GM12878 (cell line): ENCODE data around the gene RCE1. TPM values are rescaled to one million over a fixed set of nuclear protein-coding genes. Genes with fewer than 3 reads are reported as not detected.

Source experiments
- ATAC-seq: fragments of 200-7000 bp; cut with Tn5 transposase; 3 replicates; pipeline ENCODE4 v1.9.1; 2020; ENCODE audit warnings: mild to moderate bottlenecking, moderate library complexity
- BruUV-seq: library from RNA; stranded (reverse); fragments of 400-500 nt; replicated peaks from 2 replicates; lab custom pipeline; 2021; lab: Mats Ljungman, UMichigan
- CTCF ChIA-PET: fragments of 300-600 bp; sonication (Branson Sonifier 250); formaldehyde crosslinking; extraction: SDS; loops from one replicate; lab custom pipeline; 2021; ENCODE audit warnings: inconsistent platforms; lab: Yijun Ruan, JAX
- POLR2A ChIA-PET: fragments of 350-600 bp; formaldehyde crosslinking; extraction: SDS; loops from one replicate; lab custom pipeline; 2021; ENCODE audit warnings: inconsistent platforms; lab: Charles Lee
- RAD21 ChIA-PET: fragments of 300-600 bp; sonication (Branson Sonifier 250); formaldehyde crosslinking; loops from one replicate; lab custom pipeline; 2023; ENCODE audit warnings: antibody characterized with exemption; ENCODE audit not compliant: unreplicated experiment; lab: Charles Lee
- SMC1A ChIA-PET: fragments of 300-600 bp; sonication (Branson Sonifier 250); formaldehyde crosslinking; loops from one replicate; lab custom pipeline; 2023; ENCODE audit not compliant: unreplicated experiment, uncharacterized antibody; lab: Charles Lee
- DNase-seq: peaks from one replicate; pipeline ENCODE4 v3.0.0-alpha.2; 2011; ENCODE audit warnings: low read depth, low spot score
- FAIRE-seq: peaks from 3 replicates; lab custom pipeline; 2011; peaks lifted over from hg19 to GRCh38; lab: Jason Lieb, UNC
- H2AFZ ChIP-seq: 2 replicates; pipeline ENCODE4 v1.6.0; 2011; ENCODE audit warnings: low read depth, low read length, control low read depth; ENCODE audit not compliant: control insufficient read depth
- H3K27ac ChIP-seq: 2 replicates; pipeline ENCODE4 v1.5.1; 2011; ENCODE audit warnings: control low read depth; ENCODE audit not compliant: control insufficient read depth, insufficient read depth
- H3K27me3 ChIP-seq, 2 experiments: replicated peaks in 1 of 2; 2 replicates each; pipeline versions ENCODE4 v1.6.0 to v1.6.1; 2011; ENCODE audit warnings: low read length in 1 of 2; ENCODE audit not compliant: control insufficient read depth in 2 of 2, insufficient read depth in 2 of 2
- H3K36me3 ChIP-seq, 2 experiments: 2 replicates each; pipeline ENCODE4 v1.5.1; 2011; ENCODE audit warnings: low read length in 1 of 2; ENCODE audit not compliant: control insufficient read depth in 2 of 2, insufficient read depth in 2 of 2
- H3K4me1 ChIP-seq: 2 replicates; pipeline ENCODE4 v1.6.1; 2011; ENCODE audit warnings: mild to moderate bottlenecking, low read length, moderate library complexity, mixed read lengths; ENCODE audit not compliant: control insufficient read depth, insufficient read depth
- H3K4me2 ChIP-seq: 2 replicates; pipeline ENCODE4 v1.6.0; 2011; ENCODE audit warnings: control low read depth; ENCODE audit not compliant: control insufficient read depth, insufficient read depth
- H3K4me3 ChIP-seq: fragments of 200-600 bp; sonication (generic); 2 replicates; pipeline ENCODE4 v1.5.1; 2016
- H3K79me2 ChIP-seq: 2 replicates; pipeline ENCODE4 v1.6.0; 2011; ENCODE audit warnings: low read length; ENCODE audit not compliant: control insufficient read depth, insufficient read depth
- H3K9ac ChIP-seq: 2 replicates; pipeline ENCODE4 v1.8.0; 2011; ENCODE audit warnings: low read length, control low read depth, mixed read lengths; ENCODE audit not compliant: control insufficient read depth, insufficient read depth
- H3K9me3 ChIP-seq: replicated peaks from 3 replicates; pipeline ENCODE4 v1.5.1; 2011; ENCODE audit warnings: mild to moderate bottlenecking, low read length; ENCODE audit not compliant: control insufficient read depth, insufficient read depth
- H4K20me1 ChIP-seq: 2 replicates; pipeline ENCODE4 v1.6.0; 2011; ENCODE audit not compliant: control insufficient read depth, insufficient read depth
- PKNOX1 ChIP-seq: fragments of 450-650 bp; IDR thresholded peaks from 2 replicates; pipeline ENCODE4 v1.6.1; 2016; ENCODE audit warnings: mild to moderate bottlenecking
- POLR2A ChIP-seq: IDR thresholded peaks from 2 replicates; pipeline ENCODE4 v1.6.1; 2011; ENCODE audit warnings: low read depth, mild to moderate bottlenecking, low read length
- WGBS: methylation state at CpG from one replicate; pipeline ENCODE4 v1.1.6; 2016; ENCODE audit warnings: low lambda C conversion rate; ENCODE audit not compliant: insufficient replicate concordance, insufficient coverage; ENCODE audit errors: missing lambda C conversion rate; 5-methylcytosine and 5-hydroxymethylcytosine counted together
- in situ Hi-C: fragments of 300-500 bp; cut with MboI; formaldehyde crosslinking; loops from 9 replicates; pipeline ENCODE4 v1.14.3; 2018; ENCODE audit warnings: mixed read lengths
- intact Hi-C: fragments of 100-400 bp; cut with micrococcal nuclease; formaldehyde crosslinking; loops from one replicate; pipeline ENCODE4 v1.14.2; 2022; ENCODE audit not compliant: unreplicated experiment
- polyA plus RNA-seq, 11 experiments: library from polyadenylated mRNA; depleted of rRNA in 4 of 11; unstranded in 6 of 11; stranded (reverse) in 5 of 11; fragments of >200 nt; fragmentation: Nextera tagmentation in 4 of 11; fragmentation: Illumina TruSeq in 1 of 11; extraction: Ambion mirVana in 4 of 11; extraction: Trizol in 1 of 11; gene quantifications; 1 replicate in 1 of 11; 2 replicates in 10 of 11; pipeline versions ENCODE4 v1.2.1 to v1.2.3, GENCODE V29; 2011 to 2016; ENCODE audit warnings: inconsistent platforms in 2 of 11, missing spikeins in 2 of 11, low read depth in 1 of 11
- total RNA-seq, 4 experiments: library from RNA; depleted of rRNA in 3 of 4; stranded (reverse); fragments of >200 nt in 3 of 4; fragmentation: Illumina TruSeq in 1 of 4; extraction: Trizol in 1 of 4; gene quantifications; 2 replicates each; pipeline versions ENCODE4 v1.2.1 to v1.2.3, GENCODE V29; 2013 to 2021

Gene RCE1
- total and polyA plus RNA-seq, 10 of the 15 experiments (the other 5 are each of a cell fraction or from before 2014, with no cell fraction given): 0.79 to 32.9 (median 16.4) TPM

- no peak overlapping the region for H3K9ac ChIP-seq
Measured at GRCh38 chr11:66848671-66849500, 5.6 kb downstream of the RCE1 start.

More at GRCh38 chr11:66848671-66849500, 5.6 kb downstream of the RCE1 start:
- Histone ChIP-seq H3K79me2 (peaks cover 9% of the 10 kb centered on the region), H2AFZ (no peak overlapping the region), H3K36me3 (peaks cover 0 to 4% of the 10 kb centered on the region in 2 experiments; a peak in 2 of 4 replicates), H3K4me2 (no peak overlapping the region), H3K27me3 (no peaks in the 10 kb centered on the region), H4K20me1 (no peaks in the 10 kb centered on the region), H3K4me3 (no peak overlapping the region), H3K9me3 (no peaks in the 10 kb centered on the region), H3K27ac (no peak overlapping the region), H3K4me1 (peaks cover 7% of the 10 kb centered on the region)
- WGBS: 87% methylated on average over 27 of the region's 28 CpGs
- ChIA-PET RAD21 (no interaction called here), SMC1A (no interaction called here), CTCF (interaction anchor here (1.1 kb wide), 1 partner anchor 170 kb away, joined by 3 read pairs; no protein-coding TSS in a partner anchor), POLR2A (interaction anchor here (0.5 kb wide), 1 partner anchor 64 kb away, joined by 6 read pairs; no protein-coding TSS in a partner anchor)
- intact Hi-C loops (no loop called here), in situ Hi-C loops (no loop called here)
- BruUV-seq: no TSS peak
- DNase-seq (no peak), FAIRE-seq (no peak), ATAC-seq (no peak)
- peak; percentile 37; the same call in 1 of the 2 replicates for TF ChIP-seq POLR2A
- TF ChIP-seq PKNOX1: no peak
